Mucosa of descending colon (tissue), 3 donors: ENCODE results near the gene KIF3B. TPM values are rescaled to one million over a fixed set of nuclear protein-coding genes. Genes with fewer than 3 reads are reported as not detected.
"Not testable (repeated sequence)": the region's sequence is repeated elsewhere in the genome, so short reads cannot be mapped to it uniquely, and the experiment has no call there.

Experiments used
- ATAC-seq: fragments of 200-7000 bp; cut with Tn5 transposase; one replicate; pipeline ENCODE4 v1.9.1; 2020; ENCODE audit warnings: mild to moderate bottlenecking, moderate library complexity
- DNase-seq, 3 donors: peaks; one replicate each; pipeline ENCODE4 v3.0.0-alpha.2; 2020
- H3K36me3 ChIP-seq: fragments of 200-600 bp; one replicate; pipeline ENCODE4 v1.8.0; 2021; ENCODE audit warnings: low read depth, mild to moderate bottlenecking
- H3K4me1 ChIP-seq: fragments of 200-600 bp; one replicate; pipeline ENCODE4 v1.8.0; 2021; ENCODE audit warnings: low read depth, mild to moderate bottlenecking
- H3K4me3 ChIP-seq: fragments of 200-600 bp; one replicate; pipeline ENCODE4 v1.8.0; 2021; ENCODE audit warnings: mild to moderate bottlenecking
- H3K9me3 ChIP-seq: fragments of 200-600 bp; one replicate; pipeline ENCODE4 v1.8.0; 2021; ENCODE audit warnings: mild to moderate bottlenecking
- intact Hi-C, 2 donors: fragments of 100-400 bp; cut with DNase I in 1 of 2; cut with micrococcal nuclease in 1 of 2; formaldehyde crosslinking; loops; one replicate each; pipeline versions ENCODE4 v1.11.0 to v1.11.1; 2022; cut with DNase I, micrococcal nuclease
- total RNA-seq, 3 donors: library from RNA; stranded (reverse); fragmentation: NEBNext Ultra II Directional in 2 of 3; extraction: Animal tissue kit (Norgen Biotek cat#: 25700) in 2 of 3; gene quantifications; one replicate each; pipeline versions ENCODE4 v1.2.1 to v1.2.4, GENCODE V29; 2021 to 2023
- TF ChIP-seq, protein P1 (sequence below): fragments of 200-600 bp; IDR thresholded peaks from one replicate; pipeline ENCODE4 v1.8.0; 2022; ENCODE audit warnings: antibody characterized with exemption, mild to moderate bottlenecking
- donor health status: DM: no; HTN: no; CAD: no; lungs with moderate emphysema.
- donor health status: DM: no; HTN: no; CAD: no.
- donor health status: DM: no; HTN: yes; CAD: no.

KIF3B gene
- total RNA-seq, 3 donors from 2014 or later: 39.3 to 54.6 (median 52.0) TPM

DNA sequence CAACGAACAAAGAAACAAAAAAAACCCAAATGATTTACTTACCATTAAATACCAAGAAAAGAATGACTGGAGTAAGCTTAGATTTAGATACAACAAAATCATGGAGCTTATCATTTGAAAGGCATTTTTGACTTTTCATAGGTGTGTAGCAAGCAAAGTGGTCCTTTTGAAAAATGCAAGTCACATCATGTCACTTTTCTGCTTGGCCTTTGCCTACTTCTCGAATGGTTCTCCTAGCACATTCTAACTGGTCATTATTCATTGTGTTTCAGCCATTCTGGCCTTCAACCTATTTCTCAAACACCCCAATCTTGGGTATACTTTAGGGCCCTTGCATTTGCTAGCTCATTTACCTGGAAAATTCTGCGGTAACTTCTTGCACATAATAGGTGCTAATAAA lies 103.3 kb downstream of the KIF3B start:
- Histone ChIP-seq H3K9me3 (no peaks in the 10 kb centered on the region), H3K36me3 (no peaks in the 10 kb centered on the region), H3K4me1 (peaks cover 9% of the 10 kb centered on the region), H3K4me3 (no peak overlapping the region)
- intact Hi-C loops: no loop called here
- ATAC-seq (no peak), DNase-seq (no peak)
- TF ChIP-seq, protein P1, sequence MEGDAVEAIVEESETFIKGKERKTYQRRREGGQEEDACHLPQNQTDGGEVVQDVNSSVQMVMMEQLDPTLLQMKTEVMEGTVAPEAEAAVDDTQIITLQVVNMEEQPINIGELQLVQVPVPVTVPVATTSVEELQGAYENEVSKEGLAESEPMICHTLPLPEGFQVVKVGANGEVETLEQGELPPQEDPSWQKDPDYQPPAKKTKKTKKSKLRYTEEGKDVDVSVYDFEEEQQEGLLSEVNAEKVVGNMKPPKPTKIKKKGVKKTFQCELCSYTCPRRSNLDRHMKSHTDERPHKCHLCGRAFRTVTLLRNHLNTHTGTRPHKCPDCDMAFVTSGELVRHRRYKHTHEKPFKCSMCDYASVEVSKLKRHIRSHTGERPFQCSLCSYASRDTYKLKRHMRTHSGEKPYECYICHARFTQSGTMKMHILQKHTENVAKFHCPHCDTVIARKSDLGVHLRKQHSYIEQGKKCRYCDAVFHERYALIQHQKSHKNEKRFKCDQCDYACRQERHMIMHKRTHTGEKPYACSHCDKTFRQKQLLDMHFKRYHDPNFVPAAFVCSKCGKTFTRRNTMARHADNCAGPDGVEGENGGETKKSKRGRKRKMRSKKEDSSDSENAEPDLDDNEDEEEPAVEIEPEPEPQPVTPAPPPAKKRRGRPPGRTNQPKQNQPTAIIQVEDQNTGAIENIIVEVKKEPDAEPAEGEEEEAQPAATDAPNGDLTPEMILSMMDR: no peak

DNA sequence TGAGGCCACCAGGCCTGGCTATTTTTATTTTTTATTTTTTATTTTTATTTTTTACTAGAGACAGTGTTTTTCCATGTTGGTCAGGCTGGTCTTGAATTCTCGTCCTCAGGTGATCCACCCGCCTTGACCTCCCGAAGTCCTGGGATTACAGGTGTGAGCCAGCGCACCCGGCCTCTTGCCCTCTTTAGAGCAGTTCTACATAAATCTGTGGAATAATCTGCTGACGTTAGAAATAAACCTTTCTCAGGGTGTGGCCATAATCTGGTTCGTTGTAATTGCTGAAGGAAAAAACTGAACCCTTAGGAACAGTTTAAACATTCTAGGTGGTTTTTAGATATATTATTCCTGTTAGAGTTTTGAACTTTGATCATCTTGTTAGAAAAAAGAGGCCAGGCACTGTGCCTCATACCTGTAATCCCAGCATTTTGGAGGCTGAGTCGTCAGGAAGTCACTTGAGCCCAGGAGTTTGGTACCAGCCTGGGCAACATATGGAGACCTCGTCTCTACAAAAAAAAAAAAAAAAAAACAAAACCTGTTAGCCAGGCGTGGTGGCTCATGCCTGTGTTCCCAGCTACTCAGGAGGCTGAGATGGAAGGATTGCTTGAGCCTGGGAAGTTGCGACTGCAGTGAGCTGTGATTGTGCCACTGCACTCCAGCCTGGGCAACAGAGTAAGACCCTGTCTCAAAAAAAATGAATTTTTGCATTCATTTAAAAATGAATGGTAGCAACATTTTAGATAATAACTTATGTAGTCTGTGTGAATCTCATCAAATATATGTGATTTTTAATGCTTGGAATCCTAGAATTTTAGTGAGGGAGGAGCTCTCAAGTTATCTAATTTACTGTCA lies 104.9 kb downstream of the KIF3B start:
- DNase-seq (peak in 2 of 3 donors; percentile 55 to 57), ATAC-seq (peak; percentile 87)
- intact Hi-C loops: no loop called here

DNA sequence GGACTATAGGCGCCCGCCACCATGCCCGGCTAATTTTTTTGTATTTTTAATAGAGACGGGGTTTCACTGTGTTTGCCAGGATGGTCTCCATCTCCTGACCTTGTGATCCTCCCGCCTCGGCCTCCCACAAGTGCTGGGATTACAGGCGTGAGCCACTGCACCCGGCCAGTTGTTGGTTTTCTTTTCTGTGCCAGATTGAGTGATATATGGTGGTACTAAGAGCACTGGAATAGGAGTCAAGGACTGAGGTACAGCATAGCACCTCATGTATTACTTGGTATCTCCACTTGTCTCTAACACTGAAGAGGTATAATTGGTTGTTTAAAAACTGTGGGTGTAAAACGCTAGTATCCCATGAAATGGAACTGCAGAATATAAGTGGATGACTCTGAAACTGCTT lies 106.0 kb downstream of the KIF3B start:
- peaks cover 19% of the 10 kb centered on the region for H3K4me1 ChIP-seq
- H3K4me3 ChIP-seq, intact Hi-C loops, H3K9me3 ChIP-seq, ATAC-seq, H3K36me3 ChIP-seq, DNase-seq: not testable (repeated sequence)

More for the DNA sequence above, 104.9 kb downstream of the KIF3B start:
- Histone ChIP-seq H3K9me3 (no peaks in the 10 kb centered on the region), H3K36me3 (no peaks in the 10 kb centered on the region), H3K4me3 (no peak overlapping the region), H3K4me1 (peaks cover 19% of the 10 kb centered on the region)
- TF ChIP-seq, protein P1: no peak

Other genes with a start within 250 kb of the KIF3B start
- 10 to 100 TPM in 2 of 3 donors, 1 to 10 TPM in 1; 6.2 to 17.3 (median 13.4) TPM for gene HCK, start 225.4 kb upstream of the KIF3B start, total RNA-seq
- gene TM9SF4, start 167.9 kb upstream of the KIF3B start, total RNA-seq: 10 to 100 TPM; 54.1 to 74.7 (median 65.8) TPM
- 10 to 100 TPM; 12.9 to 21.9 (median 16.5) TPM for gene PLAGL2, start 69.9 kb upstream of the KIF3B start, total RNA-seq
- 10 to 100 TPM; 35.5 to 48.5 (median 44.8) TPM for gene POFUT1, start 69.8 kb upstream of the KIF3B start, total RNA-seq
- 10 to 100 TPM; 47.4 to 78.9 (median 52.3) TPM for gene ASXL1, start 80.7 kb downstream of the KIF3B start, total RNA-seq